ENCODE data around the gene TMEM213. TPM values are rescaled to one million over a fixed set of nuclear protein-coding genes. Genes with fewer than 3 reads are reported as not detected.

TMEM213 gene
- total and polyA plus RNA-seq, 2 of the 8 experiments (the other 6 are each of a cell fraction or from before 2014, with no cell fraction given) = 0.21 to 0.67 TPM

DNA sequence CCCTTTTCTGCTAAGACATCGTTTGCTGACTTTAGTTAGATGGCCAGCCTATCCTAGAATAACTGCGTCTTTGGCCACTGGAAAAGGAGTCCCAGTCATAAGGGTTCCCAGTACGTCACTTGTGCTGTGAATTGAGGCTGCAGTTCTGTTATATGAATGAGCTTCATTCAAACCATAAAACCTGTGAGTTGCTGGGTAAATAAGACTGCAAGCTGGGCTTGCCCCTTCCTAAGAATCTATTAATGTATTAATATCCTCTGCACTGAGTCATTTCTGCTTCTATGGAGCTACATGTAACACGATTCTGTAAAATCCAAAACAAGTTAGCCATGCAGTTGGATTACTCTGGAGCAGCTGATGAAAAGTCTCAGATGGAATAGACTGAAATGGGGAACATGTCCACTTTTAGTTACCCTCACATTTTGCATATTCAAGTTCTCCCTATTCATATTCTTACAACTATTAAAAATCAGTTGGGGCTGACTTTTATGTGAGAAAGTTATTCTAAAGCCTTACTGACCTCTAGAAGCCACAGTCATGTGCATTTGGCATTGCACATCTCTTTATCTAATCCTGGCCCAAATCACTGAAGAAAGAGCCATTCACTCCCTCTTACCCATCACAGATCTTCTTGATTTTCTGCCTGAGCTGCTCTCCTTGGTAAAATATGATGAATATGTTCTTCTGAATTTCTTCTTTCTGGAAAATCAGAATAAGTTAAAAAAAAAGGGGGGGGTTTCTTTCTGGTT lies 41.8 kb upstream of the TMEM213 start (continued):
- TF ChIP-seq, protein P1, sequence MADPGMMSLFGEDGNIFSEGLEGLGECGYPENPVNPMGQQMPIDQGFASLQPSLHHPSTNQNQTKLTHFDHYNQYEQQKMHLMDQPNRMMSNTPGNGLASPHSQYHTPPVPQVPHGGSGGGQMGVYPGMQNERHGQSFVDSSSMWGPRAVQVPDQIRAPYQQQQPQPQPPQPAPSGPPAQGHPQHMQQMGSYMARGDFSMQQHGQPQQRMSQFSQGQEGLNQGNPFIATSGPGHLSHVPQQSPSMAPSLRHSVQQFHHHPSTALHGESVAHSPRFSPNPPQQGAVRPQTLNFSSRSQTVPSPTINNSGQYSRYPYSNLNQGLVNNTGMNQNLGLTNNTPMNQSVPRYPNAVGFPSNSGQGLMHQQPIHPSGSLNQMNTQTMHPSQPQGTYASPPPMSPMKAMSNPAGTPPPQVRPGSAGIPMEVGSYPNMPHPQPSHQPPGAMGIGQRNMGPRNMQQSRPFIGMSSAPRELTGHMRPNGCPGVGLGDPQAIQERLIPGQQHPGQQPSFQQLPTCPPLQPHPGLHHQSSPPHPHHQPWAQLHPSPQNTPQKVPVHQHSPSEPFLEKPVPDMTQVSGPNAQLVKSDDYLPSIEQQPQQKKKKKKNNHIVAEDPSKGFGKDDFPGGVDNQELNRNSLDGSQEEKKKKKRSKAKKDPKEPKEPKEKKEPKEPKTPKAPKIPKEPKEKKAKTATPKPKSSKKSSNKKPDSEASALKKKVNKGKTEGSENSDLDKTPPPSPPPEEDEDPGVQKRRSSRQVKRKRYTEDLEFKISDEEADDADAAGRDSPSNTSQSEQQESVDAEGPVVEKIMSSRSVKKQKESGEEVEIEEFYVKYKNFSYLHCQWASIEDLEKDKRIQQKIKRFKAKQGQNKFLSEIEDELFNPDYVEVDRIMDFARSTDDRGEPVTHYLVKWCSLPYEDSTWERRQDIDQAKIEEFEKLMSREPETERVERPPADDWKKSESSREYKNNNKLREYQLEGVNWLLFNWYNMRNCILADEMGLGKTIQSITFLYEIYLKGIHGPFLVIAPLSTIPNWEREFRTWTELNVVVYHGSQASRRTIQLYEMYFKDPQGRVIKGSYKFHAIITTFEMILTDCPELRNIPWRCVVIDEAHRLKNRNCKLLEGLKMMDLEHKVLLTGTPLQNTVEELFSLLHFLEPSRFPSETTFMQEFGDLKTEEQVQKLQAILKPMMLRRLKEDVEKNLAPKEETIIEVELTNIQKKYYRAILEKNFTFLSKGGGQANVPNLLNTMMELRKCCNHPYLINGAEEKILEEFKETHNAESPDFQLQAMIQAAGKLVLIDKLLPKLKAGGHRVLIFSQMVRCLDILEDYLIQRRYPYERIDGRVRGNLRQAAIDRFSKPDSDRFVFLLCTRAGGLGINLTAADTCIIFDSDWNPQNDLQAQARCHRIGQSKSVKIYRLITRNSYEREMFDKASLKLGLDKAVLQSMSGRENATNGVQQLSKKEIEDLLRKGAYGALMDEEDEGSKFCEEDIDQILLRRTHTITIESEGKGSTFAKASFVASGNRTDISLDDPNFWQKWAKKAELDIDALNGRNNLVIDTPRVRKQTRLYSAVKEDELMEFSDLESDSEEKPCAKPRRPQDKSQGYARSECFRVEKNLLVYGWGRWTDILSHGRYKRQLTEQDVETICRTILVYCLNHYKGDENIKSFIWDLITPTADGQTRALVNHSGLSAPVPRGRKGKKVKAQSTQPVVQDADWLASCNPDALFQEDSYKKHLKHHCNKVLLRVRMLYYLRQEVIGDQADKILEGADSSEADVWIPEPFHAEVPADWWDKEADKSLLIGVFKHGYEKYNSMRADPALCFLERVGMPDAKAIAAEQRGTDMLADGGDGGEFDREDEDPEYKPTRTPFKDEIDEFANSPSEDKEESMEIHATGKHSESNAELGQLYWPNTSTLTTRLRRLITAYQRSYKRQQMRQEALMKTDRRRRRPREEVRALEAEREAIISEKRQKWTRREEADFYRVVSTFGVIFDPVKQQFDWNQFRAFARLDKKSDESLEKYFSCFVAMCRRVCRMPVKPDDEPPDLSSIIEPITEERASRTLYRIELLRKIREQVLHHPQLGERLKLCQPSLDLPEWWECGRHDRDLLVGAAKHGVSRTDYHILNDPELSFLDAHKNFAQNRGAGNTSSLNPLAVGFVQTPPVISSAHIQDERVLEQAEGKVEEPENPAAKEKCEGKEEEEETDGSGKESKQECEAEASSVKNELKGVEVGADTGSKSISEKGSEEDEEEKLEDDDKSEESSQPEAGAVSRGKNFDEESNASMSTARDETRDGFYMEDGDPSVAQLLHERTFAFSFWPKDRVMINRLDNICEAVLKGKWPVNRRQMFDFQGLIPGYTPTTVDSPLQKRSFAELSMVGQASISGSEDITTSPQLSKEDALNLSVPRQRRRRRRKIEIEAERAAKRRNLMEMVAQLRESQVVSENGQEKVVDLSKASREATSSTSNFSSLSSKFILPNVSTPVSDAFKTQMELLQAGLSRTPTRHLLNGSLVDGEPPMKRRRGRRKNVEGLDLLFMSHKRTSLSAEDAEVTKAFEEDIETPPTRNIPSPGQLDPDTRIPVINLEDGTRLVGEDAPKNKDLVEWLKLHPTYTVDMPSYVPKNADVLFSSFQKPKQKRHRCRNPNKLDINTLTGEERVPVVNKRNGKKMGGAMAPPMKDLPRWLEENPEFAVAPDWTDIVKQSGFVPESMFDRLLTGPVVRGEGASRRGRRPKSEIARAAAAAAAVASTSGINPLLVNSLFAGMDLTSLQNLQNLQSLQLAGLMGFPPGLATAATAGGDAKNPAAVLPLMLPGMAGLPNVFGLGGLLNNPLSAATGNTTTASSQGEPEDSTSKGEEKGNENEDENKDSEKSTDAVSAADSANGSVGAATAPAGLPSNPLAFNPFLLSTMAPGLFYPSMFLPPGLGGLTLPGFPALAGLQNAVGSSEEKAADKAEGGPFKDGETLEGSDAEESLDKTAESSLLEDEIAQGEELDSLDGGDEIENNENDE (IDR thresholded peaks at IDR 0.05; ENCODE audit: insufficient replicate concordance, low read length) = no peak
- no peak for TF ChIP-seq CBX5 (IDR thresholded peaks at IDR 0.05; ENCODE audit: low read depth, low read length)

Data from H1 (cell line).